GM18508 (cell line): ENCODE results near the gene ARNT2.
"Not testable (repeated sequence)": the region's sequence is repeated elsewhere in the genome, so short reads cannot be mapped to it uniquely, and the experiment has no call there.

ENCODE experiments used
- ATAC-seq: cut with Tn5 transposase; IDR thresholded peaks from one replicate; pipeline ENCODE4 v1.9.1; 2021; ENCODE audit warnings: moderate number of reproducible peaks; ENCODE audit not compliant: insufficient read depth, unreplicated experiment

Gene ARNT2

GRCh38 chr15:80638553-80639167 is 234.5 kb downstream of the ARNT2 start:
- no peak for ATAC-seq

GRCh38 chr15:80639168-80639555 is 235.0 kb downstream of the ARNT2 start:
- ATAC-seq = no peak

- no peak for ATAC-seq
Observed at GRCh38 chr15:80640531-80641121, 236.4 kb downstream of the ARNT2 start.

- no peak for ATAC-seq
Observed at GRCh38 chr15:80641384-80641783, 237.2 kb downstream of the ARNT2 start.

- ATAC-seq = no peak
Observed at GRCh38 chr15:80643431-80643951, 239.3 kb downstream of the ARNT2 start.

- no peak for ATAC-seq
Observed at GRCh38 chr15:80645494-80646065, 241.4 kb downstream of the ARNT2 start.

- ATAC-seq = not testable (repeated sequence)
Observed at GRCh38 chr15:80647424-80647823, 243.2 kb downstream of the ARNT2 start.
